GM12878 (cell line): ENCODE measurements around the gene TSHR. TPM values are rescaled to one million over a fixed set of nuclear protein-coding genes. Genes with fewer than 3 reads are reported as not detected.

Experiments used
- ATAC-seq: fragments of 200-7000 bp; cut with Tn5 transposase; 3 replicates; pipeline ENCODE4 v1.9.1; 2020; ENCODE audit warnings: mild to moderate bottlenecking, moderate library complexity
- BruUV-seq: library from RNA; stranded (reverse); fragments of 400-500 nt; replicated peaks from 2 replicates; lab custom pipeline; 2021; lab: Mats Ljungman, UMichigan
- CTCF ChIA-PET: fragments of 300-600 bp; sonication (Branson Sonifier 250); formaldehyde crosslinking; extraction: SDS; loops from one replicate; lab custom pipeline; 2021; ENCODE audit warnings: inconsistent platforms; lab: Yijun Ruan, JAX
- POLR2A ChIA-PET: fragments of 350-600 bp; formaldehyde crosslinking; extraction: SDS; loops from one replicate; lab custom pipeline; 2021; ENCODE audit warnings: inconsistent platforms; lab: Charles Lee
- RAD21 ChIA-PET: fragments of 300-600 bp; sonication (Branson Sonifier 250); formaldehyde crosslinking; loops from one replicate; lab custom pipeline; 2023; ENCODE audit warnings: antibody characterized with exemption; ENCODE audit not compliant: unreplicated experiment; lab: Charles Lee
- SMC1A ChIA-PET: fragments of 300-600 bp; sonication (Branson Sonifier 250); formaldehyde crosslinking; loops from one replicate; lab custom pipeline; 2023; ENCODE audit not compliant: unreplicated experiment, uncharacterized antibody; lab: Charles Lee
- DNase-seq: peaks from one replicate; pipeline ENCODE4 v3.0.0-alpha.2; 2011; ENCODE audit warnings: low read depth, low spot score
- FAIRE-seq: peaks from 3 replicates; lab custom pipeline; 2011; peaks lifted over from hg19 to GRCh38; lab: Jason Lieb, UNC
- H2AFZ ChIP-seq: 2 replicates; pipeline ENCODE4 v1.6.0; 2011; ENCODE audit warnings: low read depth, low read length, control low read depth; ENCODE audit not compliant: control insufficient read depth
- H3K27ac ChIP-seq: 2 replicates; pipeline ENCODE4 v1.5.1; 2011; ENCODE audit warnings: control low read depth; ENCODE audit not compliant: control insufficient read depth, insufficient read depth
- H3K27me3 ChIP-seq, 2 experiments: replicated peaks in 1 of 2; 2 replicates each; pipeline versions ENCODE4 v1.6.0 to v1.6.1; 2011; ENCODE audit warnings: low read length in 1 of 2; ENCODE audit not compliant: control insufficient read depth in 2 of 2, insufficient read depth in 2 of 2
- H3K36me3 ChIP-seq, 2 experiments: 2 replicates each; pipeline ENCODE4 v1.5.1; 2011; ENCODE audit warnings: low read length in 1 of 2; ENCODE audit not compliant: control insufficient read depth in 2 of 2, insufficient read depth in 2 of 2
- H3K4me1 ChIP-seq: 2 replicates; pipeline ENCODE4 v1.6.1; 2011; ENCODE audit warnings: mild to moderate bottlenecking, low read length, moderate library complexity, mixed read lengths; ENCODE audit not compliant: control insufficient read depth, insufficient read depth
- H3K4me2 ChIP-seq: 2 replicates; pipeline ENCODE4 v1.6.0; 2011; ENCODE audit warnings: control low read depth; ENCODE audit not compliant: control insufficient read depth, insufficient read depth
- H3K4me3 ChIP-seq: fragments of 200-600 bp; sonication (generic); 2 replicates; pipeline ENCODE4 v1.5.1; 2016
- H3K79me2 ChIP-seq: 2 replicates; pipeline ENCODE4 v1.6.0; 2011; ENCODE audit warnings: low read length; ENCODE audit not compliant: control insufficient read depth, insufficient read depth
- H3K9ac ChIP-seq: 2 replicates; pipeline ENCODE4 v1.8.0; 2011; ENCODE audit warnings: low read length, control low read depth, mixed read lengths; ENCODE audit not compliant: control insufficient read depth, insufficient read depth
- H3K9me3 ChIP-seq: replicated peaks from 3 replicates; pipeline ENCODE4 v1.5.1; 2011; ENCODE audit warnings: mild to moderate bottlenecking, low read length; ENCODE audit not compliant: control insufficient read depth, insufficient read depth
- H4K20me1 ChIP-seq: 2 replicates; pipeline ENCODE4 v1.6.0; 2011; ENCODE audit not compliant: control insufficient read depth, insufficient read depth
- ATF7 ChIP-seq: fragments of 450-650 bp; IDR thresholded peaks from 2 replicates; pipeline ENCODE4 v1.6.1; 2016; ENCODE audit warnings: low read depth, mild to moderate bottlenecking
- CREM ChIP-seq: IDR thresholded peaks from 2 replicates; pipeline ENCODE4 v1.6.1; 2014; ENCODE audit warnings: antibody characterized with exemption, low read depth
- DPF2 ChIP-seq: fragments of 450-650 bp; IDR thresholded peaks from 2 replicates; pipeline ENCODE4 v1.6.1; 2017; ENCODE audit warnings: mild to moderate bottlenecking
- HDAC2 ChIP-seq: fragments of 200-600 bp; sonication (generic); IDR thresholded peaks from 2 replicates; pipeline ENCODE4 v1.6.1; 2017
- MEF2A ChIP-seq: IDR thresholded peaks from 2 replicates; pipeline ENCODE4 v1.6.1; 2011; ENCODE audit warnings: low read depth, mild to moderate bottlenecking, low read length, moderate library complexity; ENCODE audit not compliant: insufficient read depth
- MTA2 ChIP-seq: fragments of 450-650 bp; IDR thresholded peaks from 2 replicates; pipeline ENCODE4 v1.6.1; 2016; ENCODE audit warnings: low read depth, mild to moderate bottlenecking, moderate library complexity
- RELB ChIP-seq: fragments of 450-650 bp; IDR thresholded peaks from 2 replicates; pipeline ENCODE4 v1.6.1; 2017; ENCODE audit warnings: low read depth, mild to moderate bottlenecking, moderate library complexity
- SKIL ChIP-seq: fragments of 450-650 bp; IDR thresholded peaks from 2 replicates; pipeline ENCODE4 v1.6.1; 2017; ENCODE audit warnings: mild to moderate bottlenecking, low read depth, inconsistent platforms; ENCODE audit not compliant: poor library complexity, severe bottlenecking
- ZNF217 ChIP-seq: fragments of 450-650 bp; IDR thresholded peaks from 2 replicates; pipeline ENCODE4 v1.6.1; 2017; ENCODE audit warnings: antibody characterized with exemption, mild to moderate bottlenecking
- ZNF592 ChIP-seq: fragments of 450-650 bp; IDR thresholded peaks from 2 replicates; pipeline ENCODE4 v1.6.1; 2017; ENCODE audit warnings: mild to moderate bottlenecking, moderate library complexity
- ZZZ3 ChIP-seq: IDR thresholded peaks from 2 replicates; pipeline ENCODE4 v1.6.1; 2011; ENCODE audit warnings: low read depth; ENCODE audit not compliant: control insufficient read depth, insufficient read length
- WGBS: methylation state at CpG from one replicate; pipeline ENCODE4 v1.1.6; 2016; ENCODE audit warnings: low lambda C conversion rate; ENCODE audit not compliant: insufficient replicate concordance, insufficient coverage; ENCODE audit errors: missing lambda C conversion rate; 5-methylcytosine and 5-hydroxymethylcytosine counted together
- in situ Hi-C: fragments of 300-500 bp; cut with MboI; formaldehyde crosslinking; loops from 9 replicates; pipeline ENCODE4 v1.14.3; 2018; ENCODE audit warnings: mixed read lengths
- intact Hi-C: fragments of 100-400 bp; cut with micrococcal nuclease; formaldehyde crosslinking; loops from one replicate; pipeline ENCODE4 v1.14.2; 2022; ENCODE audit not compliant: unreplicated experiment
- polyA plus RNA-seq, 11 experiments: library from polyadenylated mRNA; depleted of rRNA in 4 of 11; unstranded in 6 of 11; stranded (reverse) in 5 of 11; fragments of >200 nt; fragmentation: Nextera tagmentation in 4 of 11; fragmentation: Illumina TruSeq in 1 of 11; extraction: Ambion mirVana in 4 of 11; extraction: Trizol in 1 of 11; gene quantifications; 1 replicate in 1 of 11; 2 replicates in 10 of 11; pipeline versions ENCODE4 v1.2.1 to v1.2.3, GENCODE V29; 2011 to 2016; ENCODE audit warnings: inconsistent platforms in 2 of 11, missing spikeins in 2 of 11, low read depth in 1 of 11
- total RNA-seq, 4 experiments: library from RNA; depleted of rRNA in 3 of 4; stranded (reverse); fragments of >200 nt in 3 of 4; fragmentation: Illumina TruSeq in 1 of 4; extraction: Trizol in 1 of 4; gene quantifications; 2 replicates each; pipeline versions ENCODE4 v1.2.1 to v1.2.3, GENCODE V29; 2013 to 2021

Gene TSHR
- total and polyA plus RNA-seq, 10 of the 15 experiments (the other 5 are each of a cell fraction or from before 2014, with no cell fraction given) = 0.06 to 0.31 TPM; not detected in 8

- TF ChIP-seq SKIL (no peak), RELB (no peak), ATF7 (no peak)
Measured at GRCh38 chr14:81005540-81006228, 50.3 kb downstream of the TSHR start (continued).

- H3K27me3 ChIP-seq = no peaks in the 10 kb centered on the region
- H3K36me3 ChIP-seq = no peaks in the 10 kb centered on the region
- no peak overlapping the region for H2AFZ ChIP-seq
- WGBS = 56% methylated on average over 3 of the region's 3 CpGs
- H3K4me2 ChIP-seq = no peak overlapping the region
- no peaks in the 10 kb centered on the region for H3K79me2 ChIP-seq
- intact Hi-C loops (no loop called here), in situ Hi-C loops (no loop called here)
- RAD21 ChIA-PET = no interaction called here
- H3K9me3 ChIP-seq = no peaks in the 10 kb centered on the region
- H3K4me1 ChIP-seq = no peaks in the 10 kb centered on the region
- CTCF ChIA-PET = no interaction called here
- no peak overlapping the region for H3K27ac ChIP-seq
- POLR2A ChIA-PET = no interaction called here
- no TSS peak for BruUV-seq
- H4K20me1 ChIP-seq = no peaks in the 10 kb centered on the region
- ATAC-seq = no peak
- no peak overlapping the region for H3K9ac ChIP-seq
- DNase-seq = no peak
- TF ChIP-seq MEF2A (no peak), ZNF217 (no peak), ZNF592 (no peak), DPF2 (no peak), HDAC2 (no peak), MTA2 (no peak), ZZZ3 (no peak), CREM (no peak)
- no peak for FAIRE-seq
- no peak overlapping the region for H3K4me3 ChIP-seq
- SMC1A ChIA-PET = no interaction called here
Measured at GRCh38 chr14:81006266-81006665, 50.8 kb downstream of the TSHR start.
